Measurements from ENCODE around the gene CCDC93.

The CCDC93 gene

DNA sequence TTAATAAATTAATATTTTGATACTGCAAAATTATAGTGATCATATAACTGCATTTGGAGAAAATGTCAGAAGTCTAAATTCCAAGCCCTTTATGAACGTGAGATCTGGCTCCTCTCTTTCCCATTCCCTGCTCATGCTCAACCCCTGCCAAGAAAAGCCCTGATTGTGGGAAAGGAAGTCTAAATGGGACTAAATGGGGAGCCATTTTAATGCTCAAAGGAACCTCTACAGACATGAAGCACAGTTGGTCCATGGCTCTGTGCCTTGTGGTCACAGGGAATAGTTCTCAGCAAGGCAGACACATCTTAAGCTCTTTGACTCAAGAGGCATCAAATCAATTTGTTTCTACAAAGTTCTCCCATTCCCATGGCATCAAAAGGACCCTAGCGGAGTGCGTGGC is 45.1 kb upstream of the CCDC93 start:
- Histone ChIP-seq H3K27me3 (replicated peaks; ENCODE audit: control insufficient read depth, insufficient read depth, low read length) (no peaks in the 10 kb centered on the region), H3K36me3 (ENCODE audit: control insufficient read depth, insufficient read depth, low read length) (no peaks in the 10 kb centered on the region), H3K4me3 (replicated peaks; ENCODE audit: low read depth, low read length) (no peak overlapping the region)
- DNase-seq (ENCODE audit: extremely low read depth, insufficient read length) = no peak
- TF ChIP-seq, protein P1, sequence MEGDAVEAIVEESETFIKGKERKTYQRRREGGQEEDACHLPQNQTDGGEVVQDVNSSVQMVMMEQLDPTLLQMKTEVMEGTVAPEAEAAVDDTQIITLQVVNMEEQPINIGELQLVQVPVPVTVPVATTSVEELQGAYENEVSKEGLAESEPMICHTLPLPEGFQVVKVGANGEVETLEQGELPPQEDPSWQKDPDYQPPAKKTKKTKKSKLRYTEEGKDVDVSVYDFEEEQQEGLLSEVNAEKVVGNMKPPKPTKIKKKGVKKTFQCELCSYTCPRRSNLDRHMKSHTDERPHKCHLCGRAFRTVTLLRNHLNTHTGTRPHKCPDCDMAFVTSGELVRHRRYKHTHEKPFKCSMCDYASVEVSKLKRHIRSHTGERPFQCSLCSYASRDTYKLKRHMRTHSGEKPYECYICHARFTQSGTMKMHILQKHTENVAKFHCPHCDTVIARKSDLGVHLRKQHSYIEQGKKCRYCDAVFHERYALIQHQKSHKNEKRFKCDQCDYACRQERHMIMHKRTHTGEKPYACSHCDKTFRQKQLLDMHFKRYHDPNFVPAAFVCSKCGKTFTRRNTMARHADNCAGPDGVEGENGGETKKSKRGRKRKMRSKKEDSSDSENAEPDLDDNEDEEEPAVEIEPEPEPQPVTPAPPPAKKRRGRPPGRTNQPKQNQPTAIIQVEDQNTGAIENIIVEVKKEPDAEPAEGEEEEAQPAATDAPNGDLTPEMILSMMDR (IDR thresholded peaks at IDR 0.05; ENCODE audit: insufficient read depth, low read length, poor library complexity, severe bottlenecking) = no peak

GRCh38 chr2:118056801-118057200 is 42.9 kb upstream of the CCDC93 start:
- Histone ChIP-seq H3K27me3 (replicated peaks; ENCODE audit: control insufficient read depth, insufficient read depth, low read length) (no peaks in the 10 kb centered on the region), H3K4me3 (replicated peaks; ENCODE audit: low read depth, low read length) (no peak overlapping the region), H3K36me3 (ENCODE audit: control insufficient read depth, insufficient read depth, low read length) (no peaks in the 10 kb centered on the region)
- no peak for DNase-seq (ENCODE audit: extremely low read depth, insufficient read length)
- TF ChIP-seq, protein P1 (IDR thresholded peaks at IDR 0.05; ENCODE audit: insufficient read depth, low read length, poor library complexity, severe bottlenecking) = no peak

DNA sequence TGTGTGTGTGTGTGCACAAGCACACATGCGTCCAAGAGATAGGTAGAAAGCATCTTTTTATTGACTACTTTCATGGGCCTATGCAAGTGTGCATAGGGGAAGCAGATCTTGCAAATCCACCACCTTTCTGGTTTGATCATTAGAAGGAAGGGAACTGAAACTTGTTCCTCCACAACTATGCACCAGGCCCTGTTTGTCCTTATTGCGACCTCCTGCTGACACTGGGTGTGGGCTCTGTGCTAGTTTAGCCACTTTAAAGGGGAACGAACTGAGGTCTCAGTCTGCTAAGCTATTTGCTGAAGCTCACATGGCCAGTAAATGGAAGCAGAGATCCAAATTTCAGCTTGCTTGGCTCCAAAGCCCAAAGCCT is 42.3 kb upstream of the CCDC93 start:
- DNase-seq (ENCODE audit: extremely low read depth, insufficient read length) = peak; percentile 61
- TF ChIP-seq, protein P1 (IDR thresholded peaks at IDR 0.05; ENCODE audit: insufficient read depth, low read length, poor library complexity, severe bottlenecking) = no peak
- H3K36me3 ChIP-seq (ENCODE audit: control insufficient read depth, insufficient read depth, low read length) = no peaks in the 10 kb centered on the region
- peak overlapping the region; percentile 26; the same call in 1 of the 2 replicates for H3K4me3 ChIP-seq (replicated peaks; ENCODE audit: low read depth, low read length)
- no peaks in the 10 kb centered on the region for H3K27me3 ChIP-seq (replicated peaks; ENCODE audit: control insufficient read depth, insufficient read depth, low read length)

- DNase-seq (ENCODE audit: extremely low read depth, insufficient read length) = peak; percentile 69
- H3K4me3 ChIP-seq (replicated peaks; ENCODE audit: low read depth, low read length) = peak overlapping the region; percentile 26; the same call in 1 of the 2 replicates
- TF ChIP-seq, protein P1 (IDR thresholded peaks at IDR 0.05; ENCODE audit: insufficient read depth, low read length, poor library complexity, severe bottlenecking) = no peak
- no peaks in the 10 kb centered on the region for H3K27me3 ChIP-seq (replicated peaks; ENCODE audit: control insufficient read depth, insufficient read depth, low read length)
- H3K36me3 ChIP-seq (ENCODE audit: control insufficient read depth, insufficient read depth, low read length) = no peaks in the 10 kb centered on the region
Measured at GRCh38 chr2:118055512-118056164, 41.8 kb upstream of the CCDC93 start.

DNA sequence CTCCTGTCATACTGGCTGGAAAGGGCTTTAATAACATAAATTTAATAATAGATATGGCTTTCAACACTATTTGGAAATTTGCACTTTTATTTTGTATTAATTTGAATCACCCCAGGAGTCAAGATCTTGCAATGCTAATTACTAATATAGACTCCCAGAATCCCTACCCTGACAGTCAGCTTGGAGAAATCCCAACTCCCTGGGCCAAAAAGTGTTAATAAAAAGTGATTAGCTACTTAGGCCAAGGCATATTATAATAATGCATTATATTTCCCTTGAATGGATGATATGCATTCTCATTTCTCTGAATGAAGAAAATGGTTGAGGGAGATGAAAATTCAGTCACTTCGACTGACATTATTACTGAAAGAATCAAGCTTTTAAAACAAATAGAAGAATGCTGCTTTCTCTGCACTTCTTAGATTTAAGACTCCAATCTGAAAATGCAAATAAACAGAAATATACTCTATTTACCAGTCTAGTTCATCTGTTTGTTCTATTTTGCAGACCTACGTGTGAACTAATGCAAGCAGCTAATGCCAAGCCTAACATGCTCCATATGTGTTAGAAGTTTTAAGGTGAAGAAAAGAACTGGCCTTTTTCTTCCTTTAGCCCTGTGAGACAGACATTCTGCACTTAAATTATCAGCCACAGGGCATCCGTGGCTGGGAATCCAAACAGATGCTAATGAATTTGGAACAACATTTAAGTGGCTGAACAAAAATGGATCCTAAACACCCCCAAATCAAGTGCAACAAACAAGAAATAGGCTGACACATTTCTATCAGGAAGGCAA is 40.5 kb upstream of the CCDC93 start:
- Histone ChIP-seq H3K27me3 (replicated peaks; ENCODE audit: control insufficient read depth, insufficient read depth, low read length) (no peaks in the 10 kb centered on the region), H3K36me3 (ENCODE audit: control insufficient read depth, insufficient read depth, low read length) (no peaks in the 10 kb centered on the region), H3K4me3 (replicated peaks; ENCODE audit: low read depth, low read length) (no peak overlapping the region)
- DNase-seq (ENCODE audit: extremely low read depth, insufficient read length) = no peak
- TF ChIP-seq, protein P1 (IDR thresholded peaks at IDR 0.05; ENCODE audit: insufficient read depth, low read length, poor library complexity, severe bottlenecking) = no peak
